ENCODE measurements around the gene SLC35F3. TPM values are rescaled to one million over a fixed set of nuclear protein-coding genes. Genes with fewer than 3 reads are reported as not detected.

SLC35F3 gene
- total RNA-seq, 2 experiments from 2014 or later = 0.08 TPM; not detected in 1

DNA sequence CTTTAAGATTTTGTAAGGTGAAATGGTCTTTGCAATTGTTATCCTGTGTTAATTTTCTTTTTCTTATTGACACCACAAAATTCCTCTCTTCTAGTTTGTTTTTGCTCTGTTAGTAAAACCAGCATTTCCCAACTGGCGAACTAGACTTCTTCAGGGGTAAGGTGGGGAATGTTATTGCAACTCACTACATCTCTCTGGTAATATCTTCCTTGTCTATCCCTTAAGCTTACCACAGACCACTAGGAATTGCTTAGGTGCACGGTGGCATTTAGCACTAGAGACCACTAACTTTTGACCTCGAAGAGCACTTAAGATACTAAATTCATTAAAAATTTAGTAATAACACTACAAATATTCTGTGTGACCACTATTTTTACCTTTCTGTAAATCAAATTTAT lies 464.6 kb downstream of the SLC35F3 start:
- H3K4me1 ChIP-seq (ENCODE audit: insufficient read depth, low read length) = peaks cover 6% of the 10 kb centered on the region
- Mint-ChIP-seq H3K27me3 (no peaks in the 10 kb centered on the region), H3K36me3 (ENCODE audit: low read depth) (peaks cover 16% of the 10 kb centered on the region), H3K4me3 (no peak overlapping the region), H3K9me3 (no peaks in the 10 kb centered on the region), H3K27ac (peak overlapping the region; percentile 31), H3K4me1 (ENCODE audit: low read depth) (peaks cover 33% of the 10 kb centered on the region)
- peak overlapping the region in 1 of 2 donors; percentile 10 for H3K27ac ChIP-seq (ENCODE audit: low read depth in 1 of 2, low read length in 2 of 2)
- ATAC-seq (ENCODE audit: poor library complexity) = no peak
- intact Hi-C loops (cut with DNase I, micrococcal nuclease) = no loop called here
- DNase-seq = no peak
- TF ChIP-seq, protein P1, sequence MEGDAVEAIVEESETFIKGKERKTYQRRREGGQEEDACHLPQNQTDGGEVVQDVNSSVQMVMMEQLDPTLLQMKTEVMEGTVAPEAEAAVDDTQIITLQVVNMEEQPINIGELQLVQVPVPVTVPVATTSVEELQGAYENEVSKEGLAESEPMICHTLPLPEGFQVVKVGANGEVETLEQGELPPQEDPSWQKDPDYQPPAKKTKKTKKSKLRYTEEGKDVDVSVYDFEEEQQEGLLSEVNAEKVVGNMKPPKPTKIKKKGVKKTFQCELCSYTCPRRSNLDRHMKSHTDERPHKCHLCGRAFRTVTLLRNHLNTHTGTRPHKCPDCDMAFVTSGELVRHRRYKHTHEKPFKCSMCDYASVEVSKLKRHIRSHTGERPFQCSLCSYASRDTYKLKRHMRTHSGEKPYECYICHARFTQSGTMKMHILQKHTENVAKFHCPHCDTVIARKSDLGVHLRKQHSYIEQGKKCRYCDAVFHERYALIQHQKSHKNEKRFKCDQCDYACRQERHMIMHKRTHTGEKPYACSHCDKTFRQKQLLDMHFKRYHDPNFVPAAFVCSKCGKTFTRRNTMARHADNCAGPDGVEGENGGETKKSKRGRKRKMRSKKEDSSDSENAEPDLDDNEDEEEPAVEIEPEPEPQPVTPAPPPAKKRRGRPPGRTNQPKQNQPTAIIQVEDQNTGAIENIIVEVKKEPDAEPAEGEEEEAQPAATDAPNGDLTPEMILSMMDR (IDR thresholded peaks at IDR 0.05) = no peak
- no peaks in the 10 kb centered on the region for H3K36me3 ChIP-seq (ENCODE audit: insufficient read depth, low read length)
- H3K4me3 ChIP-seq (ENCODE audit: low read length) = no peak overlapping the region
- ChIA-PET POLR2A (interaction anchor here (0.7 kb wide), 1 partner anchor 37 kb away, joined by 3 read pairs; no protein-coding TSS in a partner anchor), CTCF (interaction anchor here (0.8 to 1.3 kb wide), 3 partner anchors 13 to 59 kb away, joined by 3 to 5 read pairs (median 3); no protein-coding TSS in a partner anchor)
- no peaks in the 10 kb centered on the region for H3K9me3 ChIP-seq (ENCODE audit: control insufficient read depth in 1 of 2, insufficient read depth in 1 of 2, low read length in 2 of 2)
- H3K27me3 ChIP-seq (ENCODE audit: control insufficient read depth in 1 of 2, insufficient read depth in 2 of 2, low read length in 2 of 2) = no peaks in the 10 kb centered on the region

DNA sequence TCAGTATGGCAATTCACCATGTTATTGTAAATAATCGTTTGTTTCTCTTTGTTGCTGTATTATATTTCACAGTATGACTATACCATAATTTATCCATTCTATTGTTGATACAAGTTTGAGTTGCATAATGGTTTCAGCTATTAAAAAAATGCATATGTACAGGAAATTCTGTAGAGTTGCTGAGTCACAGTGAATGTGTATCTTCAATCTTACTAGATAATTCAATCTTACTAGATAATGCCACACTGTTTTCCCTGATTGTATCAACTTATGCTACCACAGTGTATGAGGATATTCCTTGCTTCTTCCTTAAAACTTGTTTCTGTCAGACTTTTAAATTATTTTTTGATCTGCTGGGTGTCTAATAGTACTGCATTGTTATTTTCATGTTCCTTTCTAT lies 465.3 kb downstream of the SLC35F3 start:
- Mint-ChIP-seq H3K4me3 (peak overlapping the region; percentile 16), H3K27me3 (no peaks in the 10 kb centered on the region), H3K9me3 (no peaks in the 10 kb centered on the region), H3K36me3 (ENCODE audit: low read depth) (peaks cover 24% of the 10 kb centered on the region), H3K27ac (no peak overlapping the region), H3K4me1 (ENCODE audit: low read depth) (peaks cover 40% of the 10 kb centered on the region)
- Histone ChIP-seq H3K4me3 (ENCODE audit: low read length) (no peak overlapping the region), H3K27ac (ENCODE audit: low read depth in 1 of 2, low read length in 2 of 2) (no peak overlapping the region), H3K36me3 (ENCODE audit: insufficient read depth, low read length) (no peaks in the 10 kb centered on the region), H3K4me1 (ENCODE audit: insufficient read depth, low read length) (peaks cover 14% of the 10 kb centered on the region), H3K27me3 (ENCODE audit: control insufficient read depth in 1 of 2, insufficient read depth in 2 of 2, low read length in 2 of 2) (no peaks in the 10 kb centered on the region), H3K9me3 (ENCODE audit: control insufficient read depth in 1 of 2, insufficient read depth in 1 of 2, low read length in 2 of 2) (no peaks in the 10 kb centered on the region)
- ChIA-PET POLR2A (no interaction called here), CTCF (interaction anchor here (0.8 to 1.3 kb wide), 3 partner anchors 12 to 60 kb away, joined by 3 to 5 read pairs (median 3); no protein-coding TSS in a partner anchor)
- DNase-seq (no peak), ATAC-seq (ENCODE audit: poor library complexity) (no peak)
- TF ChIP-seq, protein P1 (IDR thresholded peaks at IDR 0.05) = no peak
- intact Hi-C loops (cut with DNase I, micrococcal nuclease) = loop anchor here (5.0 to 10.0 kb wide), 6 partner anchors 38 to 1133 kb away; partner anchors contain the start of genes TARBP1 (in 2 of the 2), ARID4B (in 1 of the 2), B3GALNT2 (in 1 of the 2) and GGPS1 (in 1 of the 2)

DNA sequence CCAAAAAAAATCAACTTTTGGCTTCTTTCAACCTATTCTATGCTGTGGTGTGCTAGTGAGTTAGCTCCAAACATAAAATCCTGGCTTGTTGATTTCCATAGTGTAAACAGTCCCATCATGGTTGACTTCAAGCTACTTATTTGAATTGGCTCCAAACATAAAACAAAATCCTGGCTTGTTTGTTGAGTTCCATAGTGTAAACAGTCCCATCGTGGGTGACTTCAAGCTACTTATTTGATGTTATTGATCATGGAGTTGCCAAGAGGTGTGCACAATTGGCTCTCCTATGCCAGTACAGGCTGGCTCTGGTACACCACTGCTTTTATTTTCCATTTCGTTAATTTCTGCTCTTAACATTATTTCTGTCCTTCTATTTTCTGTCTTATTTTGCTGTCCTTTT lies 466.9 kb downstream of the SLC35F3 start:
- Histone ChIP-seq H3K9me3 (ENCODE audit: control insufficient read depth in 1 of 2, insufficient read depth in 1 of 2, low read length in 2 of 2) (no peaks in the 10 kb centered on the region), H3K36me3 (ENCODE audit: insufficient read depth, low read length) (peaks cover 10% of the 10 kb centered on the region), H3K4me1 (ENCODE audit: insufficient read depth, low read length) (peaks cover 30% of the 10 kb centered on the region), H3K4me3 (ENCODE audit: low read length) (no peak overlapping the region), H3K27me3 (ENCODE audit: control insufficient read depth in 1 of 2, insufficient read depth in 2 of 2, low read length in 2 of 2) (no peaks in the 10 kb centered on the region), H3K27ac (ENCODE audit: low read depth in 1 of 2, low read length in 2 of 2) (no peak overlapping the region)
- TF ChIP-seq, protein P1 (IDR thresholded peaks at IDR 0.05) = no peak
- DNase-seq (no peak), ATAC-seq (ENCODE audit: poor library complexity) (no peak)
- Mint-ChIP-seq H3K27me3 (no peaks in the 10 kb centered on the region), H3K27ac (peak overlapping the region; percentile 99), H3K4me3 (peak overlapping the region; percentile 36), H3K4me1 (ENCODE audit: low read depth) (peaks cover 54% of the 10 kb centered on the region), H3K36me3 (ENCODE audit: low read depth) (peaks cover 33% of the 10 kb centered on the region), H3K9me3 (no peaks in the 10 kb centered on the region)
- ChIA-PET POLR2A (interaction anchor here (0.9 to 1.5 kb wide), 3 partner anchors 14 to 106 kb away, joined by 3 read pairs; no protein-coding TSS in a partner anchor), CTCF (interaction anchor here (3.7 kb wide), 1 partner anchor 45 kb away, joined by 19 read pairs; no protein-coding TSS in a partner anchor)
- intact Hi-C loops (cut with DNase I, micrococcal nuclease) = loop anchor here (5.0 to 10.0 kb wide), 6 partner anchors 36 to 1131 kb away; partner anchors contain the start of genes TARBP1 (in 2 of the 2), ARID4B (in 1 of the 2), B3GALNT2 (in 1 of the 2) and GGPS1 (in 1 of the 2)

Measured in CD4-positive, alpha-beta T cell (primary cell).